DMS53 treated with DMSO at 0.1 percent for 48 hours (cell line): ENCODE measurements around the gene IGF2BP1.

Experiments
- DNase-seq: peaks from one replicate; lab custom pipeline; 2025; ENCODE audit not compliant: unreplicated experiment; lab: John Stamatoyannopoulos, UW

The IGF2BP1 gene

DNA sequence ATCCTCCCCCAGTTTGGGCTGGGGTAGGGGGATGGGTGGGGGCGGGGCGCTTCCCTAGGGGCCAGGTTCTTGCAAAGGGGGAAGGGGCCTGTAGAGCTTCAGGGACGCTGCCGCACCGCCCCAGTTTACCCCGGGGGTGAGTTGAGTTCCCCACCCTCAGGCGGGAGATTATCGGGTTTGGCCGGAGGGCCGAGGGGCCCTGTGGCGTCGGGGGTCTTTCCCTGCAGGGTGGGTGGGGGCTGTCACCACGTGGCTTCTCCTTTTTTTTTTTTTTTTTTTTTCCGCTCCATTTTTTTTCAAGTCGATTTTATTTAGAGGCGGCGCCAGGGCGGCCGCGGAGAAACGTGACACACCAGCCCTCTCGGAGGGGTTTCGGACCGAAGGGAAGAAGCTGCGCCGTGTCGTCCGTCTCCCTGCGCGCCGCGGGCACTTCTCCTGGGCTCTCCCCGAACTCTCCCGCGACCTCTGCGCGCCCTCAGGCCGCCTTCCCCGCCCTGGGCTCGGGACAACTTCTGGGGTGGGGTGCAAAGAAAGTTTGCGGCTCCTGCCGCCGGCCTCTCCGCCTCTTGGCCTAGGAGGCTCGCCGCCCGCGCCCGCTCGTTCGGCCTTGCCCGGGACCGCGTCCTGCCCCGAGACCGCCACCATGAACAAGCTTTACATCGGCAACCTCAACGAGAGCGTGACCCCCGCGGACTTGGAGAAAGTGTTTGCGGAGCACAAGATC, at the start of gene IGF2BP1:
TSS of gene IGF2BP1 (plus strand) at position 283 of the 724 bp plus-strand sequence. CDS start at position 644, 361 bp downstream.
- DNase-seq = no peak

DNA sequence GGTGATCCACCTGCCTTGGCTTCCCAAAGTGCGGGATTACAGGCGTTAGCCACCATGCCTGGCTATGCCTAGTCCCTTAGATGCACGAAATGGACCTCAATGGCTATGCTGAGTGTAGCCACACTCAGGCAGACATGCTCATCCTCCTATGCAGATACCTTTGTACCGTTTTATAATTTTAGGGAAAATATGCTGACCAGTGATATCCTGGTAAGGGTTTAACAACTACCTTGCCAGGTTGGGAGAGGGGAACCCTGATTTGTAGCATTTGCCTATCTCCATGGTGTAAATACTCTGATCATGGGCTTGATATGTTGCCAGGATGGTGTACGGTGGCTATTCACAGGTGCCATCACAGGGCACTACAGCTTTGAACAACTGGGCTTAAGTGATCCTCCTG, 45.6 kb upstream of the IGF2BP1 start:
- no peak for DNase-seq

DNA sequence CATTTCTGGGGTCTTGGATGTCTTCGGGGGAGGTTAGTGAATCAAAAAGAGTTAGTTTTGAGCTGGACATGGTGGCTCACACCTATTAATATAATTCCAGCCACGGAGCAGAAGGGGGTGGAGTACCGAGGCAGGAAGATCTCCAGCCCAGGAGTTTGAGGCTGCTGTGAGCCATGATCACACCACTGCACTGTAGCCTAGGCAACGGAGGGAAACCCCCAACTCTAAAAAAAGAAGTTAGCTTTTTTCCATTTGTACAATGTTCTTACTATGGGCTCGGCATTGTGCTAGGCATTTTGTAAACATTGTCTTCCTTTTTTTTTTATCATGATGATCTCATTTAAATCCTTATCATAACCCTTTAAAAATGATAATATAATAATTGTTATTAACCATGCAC, 44.3 kb upstream of the IGF2BP1 start:
- no peak for DNase-seq

DNA sequence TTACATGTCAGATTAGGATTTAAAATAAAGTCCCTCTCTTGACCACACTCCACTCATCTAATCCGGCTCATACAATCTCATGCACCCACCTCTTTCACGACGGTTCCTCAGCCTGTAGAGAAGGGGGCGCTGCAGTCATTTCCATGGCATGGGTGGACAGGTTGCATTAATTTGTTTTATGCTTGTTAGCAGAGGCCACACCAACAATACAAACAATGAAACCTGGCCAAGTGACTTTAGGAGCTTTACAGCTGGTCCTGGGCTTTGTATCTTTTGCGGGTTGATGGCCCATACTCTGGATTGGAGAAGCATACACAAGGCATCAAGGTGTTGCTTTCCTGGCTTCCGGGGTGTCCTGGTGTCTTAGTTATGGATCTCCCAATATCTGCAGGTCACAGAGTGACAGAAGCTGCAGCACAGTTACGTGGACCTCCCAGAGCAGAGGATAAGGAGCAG, 42.9 kb upstream of the IGF2BP1 start:
- no peak for DNase-seq

DNA sequence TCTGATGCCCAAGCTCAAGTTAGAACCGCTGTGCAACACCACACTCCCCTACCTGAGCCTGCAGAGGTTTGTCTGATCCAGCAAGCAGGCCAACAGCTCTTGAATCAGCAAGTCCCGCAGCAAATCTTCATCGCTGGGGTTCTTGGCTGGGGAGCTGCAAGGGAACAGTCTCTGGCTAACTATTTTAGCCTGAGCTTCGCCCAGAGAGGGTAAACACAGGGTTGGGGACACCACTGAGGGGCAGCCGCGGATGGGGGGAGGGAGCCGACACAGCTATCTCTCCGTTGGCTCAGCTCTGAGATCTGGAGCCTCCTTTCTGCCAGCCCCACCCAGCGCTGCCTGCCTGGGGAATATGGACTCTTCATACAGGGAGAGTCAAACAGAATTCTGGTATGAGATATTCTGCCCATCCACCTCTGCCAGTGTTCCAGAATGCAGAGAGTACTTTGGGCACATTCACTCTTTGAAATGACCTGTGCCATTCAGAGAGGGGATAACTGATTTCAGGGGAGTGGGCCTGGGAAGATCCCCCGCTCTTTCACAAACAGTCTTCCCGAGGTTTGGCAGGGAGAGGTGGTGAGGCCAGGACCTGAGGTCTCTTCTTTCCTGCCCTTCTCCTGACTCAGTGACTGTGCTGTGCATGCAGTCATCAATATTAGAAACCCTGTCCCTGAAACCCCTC, 36.2 kb upstream of the IGF2BP1 start:
- no peak for DNase-seq

DNA sequence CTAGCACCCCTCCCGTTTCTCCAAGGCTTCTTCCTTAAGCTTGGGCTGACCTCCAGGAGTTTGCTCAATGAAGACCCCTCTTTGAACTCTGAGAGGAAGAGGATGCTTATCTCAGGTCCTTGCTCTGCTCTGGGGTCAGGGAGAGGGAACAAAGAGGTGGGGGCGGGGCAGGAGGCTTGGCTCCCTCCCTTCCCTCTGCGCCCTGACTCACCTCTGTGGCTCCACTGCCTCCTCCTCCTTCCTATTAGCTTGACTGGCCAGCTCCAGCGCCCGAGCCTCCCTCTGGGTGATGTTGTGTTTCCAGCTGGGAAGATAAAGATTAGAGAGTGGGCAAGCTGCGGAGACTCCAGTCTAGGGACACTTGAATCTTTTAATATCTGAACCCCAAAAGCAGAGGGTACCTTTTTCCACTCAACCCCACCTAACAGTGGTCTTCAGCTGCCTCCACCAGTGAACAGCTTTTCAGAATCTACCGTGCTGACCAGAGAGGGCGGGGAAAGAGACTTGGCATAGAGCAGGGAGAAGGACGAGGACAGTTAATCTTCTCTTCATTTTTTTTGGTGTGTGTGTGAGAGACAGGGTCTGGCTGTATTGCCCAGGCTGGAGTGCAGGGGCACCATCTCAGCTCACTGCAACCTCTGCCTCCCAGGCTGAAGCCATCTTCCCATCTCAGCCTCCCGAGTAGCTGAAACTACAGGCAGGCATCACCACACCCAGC, 35.5 kb upstream of the IGF2BP1 start:
- DNase-seq = no peak

DNA sequence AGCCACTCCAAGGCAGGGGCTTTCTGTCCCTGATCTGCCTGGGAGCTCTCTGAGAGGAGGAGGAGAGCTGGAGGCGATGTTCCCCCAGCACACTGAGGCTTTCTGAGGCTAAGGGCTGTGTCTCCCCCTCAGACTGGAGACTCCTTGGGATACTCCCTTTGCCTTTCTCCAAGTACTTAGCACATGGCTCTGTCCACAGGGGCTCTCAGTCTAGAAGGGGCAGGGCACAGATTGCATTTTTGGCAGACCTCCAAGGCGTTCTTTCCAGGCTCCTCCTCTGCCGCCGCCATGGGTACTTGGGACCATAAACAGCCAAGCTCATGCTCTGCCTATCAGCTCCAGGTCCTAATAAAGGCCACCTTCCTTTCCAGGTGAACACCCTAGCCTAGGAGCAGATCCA, 27.0 kb upstream of the IGF2BP1 start:
- DNase-seq = no peak

DNA sequence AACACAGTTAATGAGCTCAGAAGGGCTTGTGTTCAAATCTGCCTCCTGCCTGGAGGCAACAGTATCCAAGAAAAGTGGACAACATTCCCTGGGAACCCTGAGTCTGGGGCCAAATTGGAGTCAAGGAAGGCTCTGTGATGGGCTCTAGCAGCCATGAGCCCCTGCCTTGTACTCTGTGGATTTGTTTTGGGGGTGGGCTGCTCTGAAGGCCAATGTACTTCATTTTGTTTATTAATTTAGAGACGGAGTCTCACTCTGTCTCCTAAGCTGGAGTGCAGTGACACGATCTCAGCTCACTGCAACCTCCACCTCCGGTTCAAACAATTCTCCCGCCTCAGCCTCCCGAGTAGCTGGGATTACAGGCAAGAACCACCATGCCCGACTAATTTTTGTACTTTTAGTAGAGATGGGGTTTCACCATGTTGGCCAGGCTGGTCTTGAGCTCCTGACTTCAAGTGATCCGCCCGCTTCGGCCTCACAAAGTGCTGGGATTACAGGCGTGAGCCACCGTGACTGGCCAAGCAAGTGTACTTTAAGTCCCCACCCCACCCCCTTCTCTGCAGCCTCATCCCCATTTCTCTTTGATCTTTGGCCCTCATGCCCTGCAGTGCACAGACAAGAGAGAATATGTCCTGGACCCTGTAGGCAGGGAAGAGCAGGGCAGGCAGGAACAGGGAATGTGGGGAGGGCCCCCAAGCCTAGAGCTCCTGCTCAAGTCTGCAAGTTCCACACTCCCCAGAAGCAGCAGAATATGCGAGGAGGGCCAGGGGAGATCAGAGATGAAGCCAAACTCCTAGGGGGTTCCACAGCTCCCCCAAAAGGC, 26.1 kb upstream of the IGF2BP1 start:
- no peak for DNase-seq

DNA sequence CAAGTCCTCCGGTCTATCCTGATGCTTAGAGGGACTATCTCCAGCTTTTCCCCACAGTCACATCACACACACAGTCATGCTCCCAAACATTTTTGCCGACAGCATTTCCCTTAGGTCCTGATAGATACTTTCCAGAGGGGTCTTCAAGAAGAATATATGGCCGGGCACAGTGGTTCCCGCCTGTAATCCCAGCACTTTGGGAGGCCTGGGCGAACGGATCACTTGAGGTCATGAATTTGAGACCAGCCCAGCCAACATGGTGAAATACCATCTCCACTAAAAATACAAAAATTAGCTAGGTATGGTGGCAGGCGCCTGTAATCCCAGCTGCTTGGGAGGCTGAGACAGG, 24.5 kb upstream of the IGF2BP1 start:
- DNase-seq = no peak

DNA sequence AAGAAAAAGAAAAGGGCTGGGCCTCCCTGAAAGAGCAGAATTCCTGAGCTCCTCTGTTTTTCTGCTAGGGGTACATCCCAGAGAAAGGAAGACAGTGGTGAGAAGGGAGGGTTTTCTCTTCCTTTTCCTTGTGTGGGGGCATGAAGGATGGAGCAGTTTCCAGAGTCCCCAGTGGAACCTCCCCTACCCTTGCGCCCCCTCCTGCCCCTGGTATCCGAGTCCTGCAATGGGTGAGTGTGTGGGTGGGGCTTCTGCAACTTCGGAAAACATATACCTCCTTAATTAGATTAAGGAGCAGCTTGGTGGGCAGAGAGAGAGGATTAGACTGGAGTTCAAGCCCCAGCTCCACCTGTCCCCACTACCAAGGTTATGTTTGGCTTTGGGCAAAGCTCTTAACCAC, 23.4 kb upstream of the IGF2BP1 start:
- no peak for DNase-seq

DNA sequence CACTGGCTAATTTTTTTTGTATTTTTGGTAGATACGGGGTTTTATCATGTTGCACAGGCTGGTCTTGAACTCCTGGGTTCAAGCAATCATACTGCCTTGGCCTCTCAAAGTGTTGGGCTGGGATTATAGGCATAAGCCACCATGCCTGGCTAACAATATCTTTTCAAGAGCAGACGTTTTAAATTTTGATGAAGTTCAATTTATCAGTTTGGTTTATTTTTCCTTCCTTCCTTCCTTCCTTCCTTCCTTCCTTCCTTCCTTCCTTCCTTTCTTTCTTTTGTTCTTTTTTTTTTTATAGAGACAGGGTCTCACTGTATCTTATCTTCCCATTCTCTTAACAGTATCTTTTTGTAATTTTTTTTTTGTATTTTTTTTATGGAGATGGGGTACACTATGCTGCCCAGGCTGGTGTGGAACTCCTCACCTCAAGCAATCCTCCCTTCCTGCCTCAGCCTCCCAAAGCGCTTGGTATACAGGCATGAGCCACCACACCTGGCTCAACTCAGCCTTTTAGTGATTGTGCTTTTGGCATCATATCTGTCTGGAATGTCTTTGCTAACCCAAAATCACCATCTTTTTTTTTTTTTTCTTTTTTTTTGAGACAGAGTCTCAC, 15.2 kb upstream of the IGF2BP1 start:
- DNase-seq = no peak

DNA sequence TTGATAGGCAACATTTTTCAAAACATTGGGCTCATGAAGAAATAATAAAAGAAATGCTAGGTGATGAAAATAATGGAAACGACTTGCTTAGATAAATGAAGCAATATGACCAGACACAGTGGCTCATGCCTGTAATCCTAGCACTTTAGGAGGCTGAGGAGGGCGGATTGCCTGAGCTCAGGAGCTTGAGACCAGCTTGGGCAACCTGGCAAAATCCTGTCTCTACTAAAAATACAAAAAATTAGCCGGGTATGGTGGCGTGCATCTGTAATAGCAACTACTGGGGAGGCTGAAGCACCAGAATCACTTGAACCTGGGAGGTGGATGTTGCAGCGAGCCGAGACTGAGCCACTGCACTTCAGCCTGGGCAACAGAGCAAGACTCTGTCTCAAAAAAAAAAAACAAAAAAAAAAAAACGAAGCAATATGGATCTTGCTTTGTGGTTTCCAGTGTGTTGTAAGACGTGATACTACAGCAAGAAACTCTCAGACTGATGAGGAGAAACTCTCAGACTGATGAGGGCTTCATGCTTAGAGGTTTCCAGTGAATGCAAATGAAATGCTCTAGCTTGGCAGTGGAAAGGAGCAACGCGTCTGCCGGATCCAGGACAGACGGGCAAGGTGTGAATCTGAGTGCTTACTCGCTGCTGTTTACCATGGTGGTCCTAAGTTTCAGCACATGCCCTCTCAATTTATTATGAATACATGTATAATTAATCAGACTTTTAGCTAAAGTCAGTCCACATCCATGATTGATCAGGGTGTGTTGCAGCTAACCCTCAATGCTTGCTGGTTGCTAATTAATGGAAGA, 11.5 kb upstream of the IGF2BP1 start:
- DNase-seq = no peak

DNA sequence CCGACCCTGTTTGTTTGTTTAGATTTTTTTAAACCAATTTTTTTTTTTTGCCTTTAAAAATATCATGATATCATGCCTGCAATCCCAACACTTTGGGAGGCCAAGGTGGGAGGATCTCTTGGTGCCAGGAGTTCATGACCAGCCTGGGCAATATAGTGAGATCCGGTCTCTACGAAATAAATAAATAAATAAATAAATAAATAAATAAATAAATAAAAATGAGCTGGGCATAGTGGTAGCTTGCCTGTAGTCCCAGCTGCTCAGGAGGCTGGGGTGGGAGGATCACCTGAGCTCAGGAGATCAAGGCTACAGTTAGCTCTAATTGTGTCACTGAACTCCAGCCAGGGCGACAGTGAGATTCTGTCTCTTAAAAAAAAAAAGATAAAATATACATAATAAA, 8.1 kb upstream of the IGF2BP1 start:
- no peak for DNase-seq

DNA sequence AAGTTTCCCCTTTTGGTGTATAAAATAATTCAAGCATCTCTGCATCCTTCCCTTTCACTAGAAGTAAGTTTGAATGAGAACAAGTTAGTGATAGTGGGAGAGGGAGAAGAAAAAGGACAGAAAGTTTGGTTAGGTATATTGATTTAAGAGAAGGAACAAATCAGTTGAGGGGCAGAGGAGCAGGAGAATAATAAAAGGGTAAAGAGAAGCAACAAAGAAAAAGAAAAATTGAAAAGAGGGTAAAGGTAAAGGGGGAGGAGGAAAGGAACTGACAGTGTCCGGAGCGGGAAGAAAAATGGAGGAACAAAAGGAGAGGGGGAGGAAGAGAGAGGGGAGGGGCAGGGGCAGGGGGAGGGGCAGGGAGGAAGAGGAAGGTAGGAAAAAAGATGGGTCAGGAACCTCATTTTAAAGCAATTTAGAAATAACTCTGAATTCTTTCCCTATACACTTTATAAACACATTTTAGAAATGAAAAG, 6.3 kb upstream of the IGF2BP1 start:
- no peak for DNase-seq

DNA sequence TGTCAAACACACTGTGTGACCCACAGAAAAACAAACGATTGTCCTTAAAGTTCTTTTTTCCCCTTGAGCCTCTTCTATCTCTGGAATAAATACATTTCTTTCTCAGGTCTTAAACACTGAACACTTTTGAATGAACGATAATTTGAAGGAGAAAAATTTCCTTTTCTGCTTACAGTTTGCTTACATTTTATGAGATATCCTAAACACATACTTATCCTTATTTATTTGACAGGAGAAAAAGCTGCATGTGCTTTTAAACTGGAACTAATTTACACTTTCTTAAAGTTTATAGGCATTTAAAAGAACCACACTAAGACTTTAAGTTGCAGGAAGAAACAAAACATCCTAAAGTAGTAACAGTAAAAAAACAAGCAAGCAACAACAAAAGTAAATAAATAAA, 4.7 kb upstream of the IGF2BP1 start:
- DNase-seq = no peak

DNA sequence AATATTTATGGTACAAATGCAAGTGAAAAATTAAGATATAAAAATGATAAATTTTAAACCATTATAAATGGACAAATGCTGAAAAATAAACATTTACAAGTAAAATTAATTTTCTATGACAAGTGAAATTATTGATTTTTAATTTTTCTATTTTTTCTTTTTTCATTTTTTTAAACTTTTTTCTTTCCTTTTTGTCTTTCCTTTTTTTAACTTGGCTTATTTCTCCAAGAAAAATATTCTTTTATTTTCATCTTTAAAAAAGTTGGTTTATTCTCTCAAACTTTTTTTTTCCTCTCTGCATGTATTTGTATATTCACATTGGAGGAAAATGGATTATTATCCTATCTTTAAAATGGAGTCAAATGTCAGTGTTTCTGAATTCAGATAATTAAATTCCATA, 3.9 kb upstream of the IGF2BP1 start:
- no peak for DNase-seq

DNA sequence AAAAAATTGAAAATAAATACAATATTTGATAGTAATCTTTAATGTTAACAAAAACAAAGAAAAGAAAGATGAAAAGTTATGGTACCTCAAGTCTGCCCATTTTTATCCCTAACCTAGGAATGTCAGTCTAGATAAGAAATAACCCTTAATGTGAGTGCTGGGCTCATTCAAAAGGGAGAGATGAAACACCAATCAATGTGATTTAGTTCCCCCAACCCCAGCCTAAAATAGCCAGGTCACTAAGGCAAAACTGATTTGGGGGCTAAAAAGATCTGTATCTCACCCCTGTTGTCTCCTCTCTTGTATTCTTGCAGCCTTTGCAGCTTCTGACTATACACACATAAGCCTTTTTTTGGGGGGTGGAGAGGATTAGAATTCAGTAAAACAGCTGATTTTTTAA, 3.2 kb upstream of the IGF2BP1 start:
- DNase-seq = no peak

DNA sequence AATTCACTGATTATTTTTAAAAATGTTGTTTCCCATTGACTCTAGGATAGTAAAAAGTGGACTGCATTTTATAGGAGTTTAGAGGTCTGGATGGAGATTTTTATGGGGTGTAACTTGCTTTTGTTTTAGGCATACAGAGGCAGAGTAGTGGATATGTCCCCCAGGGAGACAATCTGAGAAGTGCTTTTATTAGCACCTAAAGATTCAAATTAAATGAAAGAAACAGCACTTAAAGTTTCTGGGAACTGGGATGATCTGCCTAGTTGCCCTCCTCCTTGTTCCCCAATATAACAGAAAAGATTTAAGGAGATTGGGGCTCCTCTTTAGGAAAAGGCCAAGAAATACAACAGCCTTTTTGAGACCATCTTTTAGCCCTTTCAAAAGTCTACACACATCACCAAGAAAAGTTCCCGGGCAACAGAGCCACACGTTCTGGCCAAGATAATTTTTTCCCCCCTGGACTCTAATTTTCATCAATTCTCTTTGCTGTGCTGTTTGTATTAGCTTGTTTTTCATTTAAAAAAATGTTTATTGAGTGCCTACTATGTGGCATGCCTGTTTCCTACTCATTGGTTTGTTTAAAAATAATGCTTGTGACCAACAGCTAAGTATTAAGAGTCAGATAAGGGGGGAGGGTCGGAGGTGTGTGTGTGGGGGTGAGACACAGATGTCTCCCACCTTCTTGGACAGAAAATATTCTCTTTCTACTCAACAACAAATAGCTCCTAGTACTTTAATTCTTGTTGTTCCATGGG, 2.5 kb upstream of the IGF2BP1 start:
- DNase-seq = no peak

DNA sequence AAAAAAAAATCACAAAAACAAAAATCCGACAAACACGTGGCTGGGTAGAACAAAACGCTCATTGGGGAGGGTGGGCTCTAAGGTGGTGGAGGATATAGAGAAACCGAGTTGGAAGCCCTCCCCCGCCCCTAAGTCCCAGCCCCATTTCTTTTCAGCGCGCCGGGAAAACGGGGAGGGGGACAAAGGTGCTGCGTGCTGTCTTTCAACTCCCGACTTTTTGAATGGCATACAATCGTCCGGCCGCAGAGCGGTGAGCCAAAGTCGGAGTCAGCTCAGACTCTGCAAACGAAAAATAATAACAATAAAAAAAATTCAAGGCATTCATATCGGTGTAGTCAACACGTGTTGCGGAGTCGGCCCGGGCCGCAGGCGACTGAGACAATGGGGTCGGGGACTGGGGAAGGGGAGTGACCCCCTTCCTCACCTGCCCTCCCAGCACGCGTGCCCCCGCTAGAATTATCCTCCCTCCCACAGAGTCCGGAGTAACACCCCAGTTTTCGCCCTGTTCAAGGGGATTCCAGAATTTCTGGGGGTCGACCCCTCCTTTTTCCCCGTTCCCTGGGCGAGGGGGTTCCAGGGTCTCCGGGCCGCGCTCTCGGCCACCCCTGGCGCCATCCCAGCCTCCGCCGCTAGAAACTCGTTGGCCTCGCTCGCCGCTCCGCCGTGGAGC, 1.7 kb upstream of the IGF2BP1 start:
- no peak for DNase-seq
